Tibial nerve (tissue), 4 donors: ENCODE data around the gene ST3GAL6. TPM values are rescaled to one million over a fixed set of nuclear protein-coding genes. Genes with fewer than 3 reads are reported as not detected.

Experiments
- DNase-seq, 2 donors: peaks; one replicate each; pipeline ENCODE4 v3.0.0-alpha.2; 2019; ENCODE audit warnings: low spot score in 2 of 2
- H3K27ac ChIP-seq, 4 donors: fragments of 200-600 bp; sonication (generic) in 3 of 4; one replicate each; pipeline ENCODE4 v1.5.1; 2017 to 2019; ENCODE audit warnings: mild to moderate bottlenecking in 1 of 4
- H3K27me3 ChIP-seq, 2 donors: fragments of 200-600 bp; sonication (generic) in 1 of 2; one replicate each; pipeline versions ENCODE4 v1.5.1 to v1.6.0; 2017 to 2019
- H3K36me3 ChIP-seq, 3 donors: fragments of 200-600 bp; sonication (generic); one replicate each; pipeline ENCODE4 v1.5.1; 2018 to 2019
- H3K4me1 ChIP-seq, 4 donors: fragments of 200-600 bp; sonication (generic) in 3 of 4; one replicate each; pipeline ENCODE4 v1.5.1; 2017 to 2019
- H3K4me3 ChIP-seq, 4 donors: fragments of 200-600 bp; sonication (generic) in 3 of 4; one replicate each; pipeline ENCODE4 v1.5.1; 2017 to 2019; ENCODE audit warnings: mild to moderate bottlenecking in 1 of 4, moderate library complexity in 1 of 4
- H3K9me3 ChIP-seq, 4 donors: fragments of 200-600 bp; sonication (generic) in 3 of 4; one replicate each; pipeline ENCODE4 v1.5.1; 2017 to 2019
- CTCF ChIP-seq, 5 experiments: fragments of 200-600 bp in 3 of 5; fragments of 450-650 bp in 2 of 5; sonication (generic) in 3 of 5; IDR thresholded peaks; one replicate each; pipeline ENCODE4 v1.5.1; 2016 to 2019; ENCODE audit warnings: antibody characterized with exemption in 5 of 5, mild to moderate bottlenecking in 3 of 5, moderate library complexity in 2 of 5
- EP300 ChIP-seq, 2 donors: sonication (generic); formaldehyde crosslinking; IDR thresholded peaks; one replicate each; pipeline ENCODE4 v1.6.1; 2017; ENCODE audit warnings: antibody characterized with exemption in 2 of 2, mild to moderate bottlenecking in 1 of 2
- POLR2A ChIP-seq, 2 donors: fragments of 450-650 bp; IDR thresholded peaks; one replicate each; pipeline ENCODE4 v1.6.1; 2017; ENCODE audit warnings: antibody characterized with exemption in 2 of 2, mild to moderate bottlenecking in 2 of 2, moderate library complexity in 2 of 2
- WGBS, 2 donors: methylation state at CpG; one replicate each; pipeline ENCODE4 v1.1.5; 2018; 5-methylcytosine and 5-hydroxymethylcytosine counted together
- total RNA-seq, 4 donors: library from RNA; depleted of rRNA; stranded (reverse); fragments of >200 nt; gene quantifications; one replicate each; pipeline ENCODE4 v1.1.0, GENCODE V29; 2016

ST3GAL6 gene
- total RNA-seq, 4 donors from 2014 or later, result 9.2 to 54.6 (median 10.1) TPM

GRCh38 chr3:98722389-98722788 lies 40.8 kb upstream of the ST3GAL6 start:
- Histone ChIP-seq H3K4me3 (no peak overlapping the region), H3K27ac (no peak overlapping the region), H3K27me3 (no peaks in the 10 kb centered on the region), H3K9me3 (no peaks in the 10 kb centered on the region), H3K4me1 (no peaks in the 10 kb centered on the region), H3K36me3 (no peaks in the 10 kb centered on the region)
- no peak for DNase-seq
- TF ChIP-seq CTCF (IDR thresholded peaks at IDR 0.05) (no peak), EP300 (IDR thresholded peaks at IDR 0.05) (no peak), POLR2A (IDR thresholded peaks at IDR 0.05) (no peak)
- WGBS, 2 donors, result 77 to 80% methylated on average over 4 of the region's 4 CpGs

GRCh38 chr3:98725352-98725751 lies 37.8 kb upstream of the ST3GAL6 start:
- 89 to 91% methylated on average over 2 of the region's 2 CpGs for WGBS, 2 donors
- H3K9me3 ChIP-seq, result no peaks in the 10 kb centered on the region
- no peak for TF ChIP-seq POLR2A (IDR thresholded peaks at IDR 0.05)
- no peak for TF ChIP-seq EP300 (IDR thresholded peaks at IDR 0.05)
- no peak for TF ChIP-seq CTCF (IDR thresholded peaks at IDR 0.05)

GRCh38 chr3:98726084-98726483 lies 37.1 kb upstream of the ST3GAL6 start:
- H3K27ac ChIP-seq, result no peak overlapping the region
- no peak overlapping the region for H3K4me3 ChIP-seq
- no peaks in the 10 kb centered on the region for H3K36me3 ChIP-seq
- WGBS, 2 donors, result 71% methylated on average over 1 of the region's 1 CpG
- peaks cover 0 to 8% (median 0%) of the 10 kb centered on the region in 4 donors for H3K4me1 ChIP-seq
- H3K27me3 ChIP-seq, result no peaks in the 10 kb centered on the region
- TF ChIP-seq EP300 (IDR thresholded peaks at IDR 0.05), result no peak
- no peak for DNase-seq
- no peaks in the 10 kb centered on the region for H3K9me3 ChIP-seq

More at GRCh38 chr3:98725352-98725751, 37.8 kb upstream of the ST3GAL6 start:
- H3K4me3 ChIP-seq, result no peak overlapping the region
- H3K4me1 ChIP-seq, result peaks cover 0 to under 1% (median 0%) of the 10 kb centered on the region in 4 donors
- DNase-seq, result no peak
- H3K27me3 ChIP-seq, result no peaks in the 10 kb centered on the region
- no peak overlapping the region for H3K27ac ChIP-seq
- no peaks in the 10 kb centered on the region for H3K36me3 ChIP-seq

- no peak for TF ChIP-seq CTCF (IDR thresholded peaks at IDR 0.05)
- no peak for TF ChIP-seq EP300 (IDR thresholded peaks at IDR 0.05)
- TF ChIP-seq POLR2A (IDR thresholded peaks at IDR 0.05), result no peak
- H3K27me3 ChIP-seq, result no peaks in the 10 kb centered on the region
- H3K36me3 ChIP-seq, result no peaks in the 10 kb centered on the region
- H3K9me3 ChIP-seq, result no peaks in the 10 kb centered on the region
- no peak overlapping the region for H3K4me3 ChIP-seq
- no peak for DNase-seq
- H3K4me1 ChIP-seq, result peaks cover 0 to 14% (median 0%) of the 10 kb centered on the region in 4 donors
- no peak overlapping the region for H3K27ac ChIP-seq
- WGBS, 2 donors, result 80 to 86% methylated on average over 3 of the region's 3 CpGs
Measured at GRCh38 chr3:98727638-98728037, 35.5 kb upstream of the ST3GAL6 start.

GRCh38 chr3:98728672-98729071 lies 34.5 kb upstream of the ST3GAL6 start:
- no peaks in the 10 kb centered on the region for H3K27me3 ChIP-seq
- H3K9me3 ChIP-seq, result no peaks in the 10 kb centered on the region
- H3K36me3 ChIP-seq, result no peaks in the 10 kb centered on the region
- WGBS, 2 donors, result 100% methylated on average over 2 of the region's 2 CpGs; no CpG with 5 or more reads in 1 of the 2 donors
- DNase-seq, result no peak
- H3K4me1 ChIP-seq, result peaks cover 0 to 14% (median 0%) of the 10 kb centered on the region in 4 donors
- H3K4me3 ChIP-seq, result no peak overlapping the region
- no peak overlapping the region for H3K27ac ChIP-seq
- TF ChIP-seq CTCF (IDR thresholded peaks at IDR 0.05) (no peak), POLR2A (IDR thresholded peaks at IDR 0.05) (no peak), EP300 (IDR thresholded peaks at IDR 0.05) (no peak)

- TF ChIP-seq CTCF (IDR thresholded peaks at IDR 0.05) (no peak), EP300 (IDR thresholded peaks at IDR 0.05) (no peak), POLR2A (IDR thresholded peaks at IDR 0.05) (no peak)
- no peaks in the 10 kb centered on the region for H3K27me3 ChIP-seq
- no peak for DNase-seq
- H3K27ac ChIP-seq, result peak overlapping the region in 1 of 4 donors; percentile 46
- H3K36me3 ChIP-seq, result no peaks in the 10 kb centered on the region
- peaks cover 0 to 20% (median 0%) of the 10 kb centered on the region in 4 donors for H3K4me1 ChIP-seq
- no peak overlapping the region for H3K4me3 ChIP-seq
- H3K9me3 ChIP-seq, result no peaks in the 10 kb centered on the region
- WGBS, 2 donors, result 33% methylated on average over 1 of the region's 1 CpG
Measured at GRCh38 chr3:98730338-98730737, 32.8 kb upstream of the ST3GAL6 start.
